Activated CD4-positive, CD25-positive, alpha-beta regulatory T cell treated with anti-CD3 and anti-CD28 coated beads, Interleukin-2, amount 50 U/mL, for 16 hours (primary cell): ENCODE data around the gene ARHGEF4.
"Not testable (repeated sequence)": the region's sequence is repeated elsewhere in the genome, so short reads cannot be mapped to it uniquely, and the experiment has no call there.

Source experiments
- DNase-seq: peaks from one replicate; pipeline ENCODE4 v3.0.0-alpha.2; 2020; ENCODE audit warnings: low read depth, low spot score

ARHGEF4 gene

DNA sequence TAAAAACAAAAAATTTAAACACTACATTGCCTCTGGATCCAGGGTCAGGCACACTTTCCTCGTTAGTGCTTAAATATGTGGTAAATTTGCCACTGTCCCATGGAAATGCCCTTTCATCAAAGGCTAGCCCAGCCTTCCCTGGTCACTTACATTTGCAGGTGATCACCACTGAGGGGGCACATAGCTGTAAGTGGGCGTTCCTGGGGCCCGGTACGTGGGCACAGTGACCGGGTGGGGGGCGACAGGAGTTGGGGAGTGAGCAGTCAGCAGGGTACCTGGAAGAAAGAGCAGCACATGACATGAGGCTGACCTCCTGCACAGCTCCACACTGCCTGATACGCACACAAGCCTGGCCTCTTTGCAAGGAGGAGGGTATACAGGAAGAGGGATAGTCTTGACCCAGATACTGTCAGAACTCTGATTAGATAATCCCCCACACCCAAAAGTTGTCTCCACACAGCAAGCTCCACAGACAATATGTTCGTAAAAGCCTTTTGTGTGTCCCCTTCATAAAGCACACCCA is 216.1 kb downstream of the ARHGEF4 start:
- no peak for DNase-seq

DNA sequence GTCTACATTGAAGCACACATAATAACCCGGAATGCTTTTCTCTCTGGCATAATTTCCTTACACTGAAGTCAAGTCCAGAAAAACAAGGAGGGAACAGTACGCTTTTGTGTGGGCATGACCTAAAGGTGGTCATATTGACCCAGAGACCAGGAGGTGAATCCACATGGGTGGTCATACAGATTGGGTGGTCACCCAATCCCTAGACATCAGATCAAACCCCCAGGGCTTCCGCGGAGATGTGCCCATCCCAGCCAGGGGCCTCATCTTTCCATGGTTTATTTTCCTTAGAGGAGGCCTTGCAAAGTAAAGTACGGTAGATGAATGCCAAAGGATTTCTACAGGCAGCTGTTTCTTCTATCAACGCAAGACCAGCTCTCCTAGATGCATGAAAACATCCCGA is 217.8 kb downstream of the ARHGEF4 start:
- DNase-seq, result no peak

DNA sequence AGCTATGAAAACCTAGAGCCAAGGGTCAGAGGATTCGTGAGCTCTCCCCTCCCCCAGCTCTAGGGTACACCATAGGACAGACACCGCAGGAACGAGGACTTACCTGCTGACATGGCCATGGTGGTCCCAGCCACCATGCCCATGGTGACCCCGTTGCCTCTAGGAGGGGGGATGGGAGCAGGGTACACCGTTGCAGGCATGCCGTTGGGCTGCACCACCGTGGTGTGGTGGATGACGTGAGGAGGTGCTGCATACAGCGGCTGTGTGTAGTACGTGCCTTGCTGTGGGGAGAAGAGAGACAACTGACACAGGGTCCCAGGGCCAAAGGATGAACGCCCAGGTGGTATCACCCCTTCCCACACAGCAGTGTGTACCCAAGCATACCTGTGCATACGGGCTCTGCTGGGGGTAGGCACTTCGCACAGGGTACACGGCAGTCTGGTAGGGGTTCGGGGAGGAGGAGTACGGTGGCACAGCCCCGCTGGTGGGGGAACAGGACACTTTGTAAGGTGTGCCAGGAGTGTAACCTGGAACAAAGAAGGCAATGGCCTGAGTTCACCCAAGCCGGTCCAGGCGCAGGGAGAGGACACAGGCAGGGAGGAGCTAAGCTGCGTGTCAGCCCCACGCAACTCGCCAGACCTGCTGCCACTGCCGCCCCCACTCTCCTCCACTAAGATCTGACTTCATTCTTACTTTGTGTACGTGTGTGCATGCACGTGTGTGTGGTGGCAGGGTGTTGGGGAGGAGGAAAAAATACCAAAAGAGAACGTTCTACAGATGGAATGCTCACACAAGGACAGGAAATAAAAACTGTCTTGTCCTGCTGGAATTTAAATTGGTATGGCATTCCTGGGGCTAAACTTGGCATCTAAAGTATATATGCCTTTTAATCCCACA is 218.7 kb downstream of the ARHGEF4 start:
- DNase-seq, result no peak

DNA sequence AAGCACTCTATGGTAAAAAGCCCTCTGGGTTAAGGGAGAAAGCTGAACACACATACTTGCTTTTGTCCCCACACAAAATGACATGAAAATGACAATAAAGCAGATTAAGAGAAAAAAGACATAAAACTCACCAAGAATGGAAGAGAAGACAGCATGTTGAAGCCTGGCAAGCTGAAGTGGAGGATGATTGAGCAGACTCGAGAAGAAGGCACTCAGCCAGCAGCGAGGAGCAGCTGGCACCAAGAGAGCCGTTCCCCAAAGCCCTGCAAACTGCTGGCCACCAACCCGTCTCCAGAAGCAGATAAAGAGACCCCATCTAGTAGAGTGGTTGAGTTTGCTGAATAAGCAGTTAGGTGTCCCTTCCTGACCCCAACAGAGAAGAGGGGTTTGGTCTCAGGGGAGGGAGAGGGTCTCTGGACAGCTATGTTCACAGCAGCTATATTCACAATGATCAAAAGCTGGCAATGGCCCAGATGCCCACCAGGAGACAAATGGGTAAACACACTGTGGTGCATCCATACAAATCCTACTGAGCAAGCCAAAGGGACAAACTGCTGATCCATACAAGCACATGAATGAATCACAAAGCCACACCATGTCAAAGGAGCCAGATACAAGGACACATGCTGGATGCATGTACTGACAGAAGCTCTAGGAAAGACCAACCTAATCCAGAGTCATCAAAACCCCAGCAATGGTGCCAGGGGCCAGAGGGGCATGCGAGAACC is 219.7 kb downstream of the ARHGEF4 start:
- no peak for DNase-seq

- DNase-seq, result no peak
Observed at GRCh38 chr2:131056932-131057287, 220.2 kb downstream of the ARHGEF4 start.

GRCh38 chr2:131058214-131058843 is 221.6 kb downstream of the ARHGEF4 start:
- no peak for DNase-seq

DNA sequence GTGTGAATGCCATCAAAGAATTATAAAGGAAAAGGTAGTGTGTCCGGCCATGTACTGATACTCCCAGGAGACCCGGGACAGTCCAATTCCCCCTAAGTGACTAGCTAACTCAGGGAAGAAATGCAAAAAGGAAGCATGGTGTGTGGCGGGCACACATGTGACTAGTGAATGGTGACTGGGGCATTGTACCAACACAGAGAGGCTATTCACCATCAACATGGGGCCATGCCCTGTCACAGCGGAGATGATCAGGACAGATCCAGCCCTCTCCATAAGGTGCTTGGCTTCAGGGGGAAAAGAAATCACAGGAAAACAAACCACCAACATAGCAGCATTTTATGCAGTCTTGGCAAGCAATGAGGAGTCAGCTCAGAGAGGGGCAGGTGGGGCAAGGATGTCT is 222.2 kb downstream of the ARHGEF4 start:
- DNase-seq, result no peak

DNA sequence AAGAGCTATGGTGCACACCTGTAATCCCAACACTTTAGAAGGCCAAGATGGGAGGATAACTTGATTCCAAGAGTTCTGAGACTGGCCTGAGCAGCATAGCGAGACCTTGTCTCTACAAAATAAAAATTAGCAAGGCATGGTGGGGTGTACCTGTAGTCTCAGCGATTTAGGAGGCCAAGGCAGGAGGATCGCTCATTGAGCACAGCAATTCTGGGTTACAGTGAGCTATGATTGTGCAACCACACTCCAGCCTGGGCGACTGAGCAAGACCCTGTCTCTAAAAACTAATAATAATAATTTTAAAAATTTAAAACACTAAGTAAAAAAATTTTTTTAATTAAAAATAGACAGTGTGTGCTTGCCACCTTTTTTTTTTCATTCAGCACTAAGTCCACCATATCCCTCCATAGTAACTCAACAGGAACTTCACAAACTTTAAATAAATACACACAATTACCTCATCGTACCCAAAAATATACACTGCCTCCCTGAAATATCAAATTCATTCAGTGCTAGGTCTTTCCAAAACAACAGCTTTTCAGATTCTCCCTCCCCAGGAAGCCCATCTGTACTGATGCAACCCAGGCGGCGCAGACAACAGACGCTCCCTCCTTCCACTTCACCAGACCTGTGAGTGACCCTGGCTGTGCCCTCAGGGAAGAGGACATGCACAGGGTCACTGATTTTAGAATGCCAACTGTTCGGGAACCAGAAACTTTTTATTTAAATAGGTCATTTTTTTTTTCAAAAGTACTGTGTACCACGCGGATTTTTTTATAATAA is 227.0 kb downstream of the ARHGEF4 start:
- DNase-seq, result no peak

DNA sequence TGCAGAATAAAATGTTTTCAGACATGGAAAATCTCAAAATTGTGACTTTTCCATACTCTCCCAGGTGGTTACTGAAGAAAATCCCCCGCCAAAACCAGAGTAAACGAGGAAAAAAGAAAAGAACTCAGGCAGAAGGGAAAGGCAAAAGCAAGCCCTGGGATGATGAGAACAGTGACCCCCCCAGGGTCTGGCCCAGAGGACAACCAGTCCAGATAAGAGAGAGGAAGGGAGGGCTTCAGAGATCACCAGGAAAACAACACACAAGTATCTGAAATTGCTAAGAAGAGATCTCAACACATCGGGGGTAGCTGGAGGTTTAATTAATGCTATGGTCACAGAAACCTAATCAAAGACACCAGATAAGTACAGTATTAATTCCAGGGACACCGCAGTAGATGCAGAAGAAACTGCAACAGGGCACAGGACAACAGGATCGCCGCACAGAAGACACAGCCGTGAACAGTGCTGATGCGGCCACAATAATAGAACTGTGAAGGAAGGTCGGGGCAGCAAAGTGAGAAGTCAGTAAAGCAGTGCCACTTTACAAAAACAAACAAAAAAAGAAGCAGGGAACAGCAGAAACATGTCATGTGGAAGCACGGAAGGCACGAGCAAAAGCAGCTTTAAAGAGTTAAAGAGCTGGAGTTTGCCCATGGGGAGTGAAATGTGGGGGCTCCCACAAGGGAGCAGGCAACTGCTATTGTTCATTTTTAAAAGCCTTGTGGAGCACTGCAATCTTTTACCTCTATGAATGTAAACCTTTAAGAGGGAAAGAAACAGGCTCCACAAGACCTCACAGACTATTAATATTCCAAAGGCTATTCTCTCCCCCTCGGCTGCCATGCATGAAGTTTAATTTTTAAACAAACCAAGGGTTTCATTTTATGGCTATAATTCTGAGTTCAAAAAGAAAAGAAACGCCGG is 228.1 kb downstream of the ARHGEF4 start:
- DNase-seq, result no peak

DNA sequence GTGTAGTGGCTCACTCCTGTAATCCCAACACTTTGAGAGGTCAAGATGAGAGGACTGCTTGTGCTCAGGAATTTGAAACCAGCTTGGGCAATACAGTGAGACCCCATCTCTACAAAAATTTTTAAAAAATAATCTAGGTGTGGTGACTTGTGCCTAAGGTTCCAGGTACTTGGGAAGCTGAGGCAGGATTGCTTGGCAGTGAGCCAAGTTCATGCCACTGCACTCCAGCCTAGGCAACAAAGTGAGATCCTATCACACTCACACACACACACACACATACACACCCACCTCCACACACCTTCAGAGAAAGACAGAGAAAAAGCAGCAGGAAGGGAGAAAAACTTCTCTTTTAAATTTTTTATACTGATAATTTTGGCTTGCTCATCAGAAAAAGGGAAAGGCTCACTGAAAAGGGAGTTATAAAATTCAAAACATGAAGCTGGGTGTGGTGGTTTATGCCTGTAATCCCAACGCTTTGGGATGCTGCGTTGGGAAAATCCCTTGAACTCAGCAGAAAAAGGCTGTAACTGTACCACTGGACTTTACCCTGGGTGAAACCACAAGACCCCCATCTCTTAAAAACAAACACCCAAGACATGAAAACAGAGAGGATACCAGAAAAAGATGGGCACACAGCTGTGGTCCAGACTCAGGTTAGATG is 230.9 kb downstream of the ARHGEF4 start:
- no peak for DNase-seq

- not testable (repeated sequence) for DNase-seq
Observed at GRCh38 chr2:131068172-131068571, 231.5 kb downstream of the ARHGEF4 start.

- not testable (repeated sequence) for DNase-seq
Observed at GRCh38 chr2:131075578-131075977, 238.9 kb downstream of the ARHGEF4 start.

- DNase-seq, result no peak
Observed at GRCh38 chr2:131076707-131077106, 240.0 kb downstream of the ARHGEF4 start.

- DNase-seq, result no peak
Observed at GRCh38 chr2:131077182-131077846, 240.6 kb downstream of the ARHGEF4 start.

DNA sequence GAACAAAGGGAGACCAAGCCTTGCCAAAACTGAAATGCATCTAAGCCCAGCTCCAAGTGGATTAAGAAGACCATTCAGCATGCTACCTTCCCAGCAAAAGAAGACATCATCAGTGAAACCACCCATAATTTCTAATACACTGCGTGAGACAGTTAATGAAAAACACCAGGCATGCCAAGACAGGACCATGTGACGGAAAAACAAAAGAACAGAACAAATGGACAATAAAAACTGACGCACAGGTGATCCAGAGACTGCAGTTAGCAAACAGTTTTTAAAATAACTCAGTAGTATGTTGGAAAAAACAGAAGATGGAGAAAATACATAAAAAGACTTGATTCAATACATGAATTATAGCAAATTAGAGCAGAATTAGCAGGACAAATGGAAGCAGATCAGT is 241.3 kb downstream of the ARHGEF4 start:
- no peak for DNase-seq

GRCh38 chr2:131079931-131080330 is 243.2 kb downstream of the ARHGEF4 start:
- DNase-seq, result not testable (repeated sequence)

DNA sequence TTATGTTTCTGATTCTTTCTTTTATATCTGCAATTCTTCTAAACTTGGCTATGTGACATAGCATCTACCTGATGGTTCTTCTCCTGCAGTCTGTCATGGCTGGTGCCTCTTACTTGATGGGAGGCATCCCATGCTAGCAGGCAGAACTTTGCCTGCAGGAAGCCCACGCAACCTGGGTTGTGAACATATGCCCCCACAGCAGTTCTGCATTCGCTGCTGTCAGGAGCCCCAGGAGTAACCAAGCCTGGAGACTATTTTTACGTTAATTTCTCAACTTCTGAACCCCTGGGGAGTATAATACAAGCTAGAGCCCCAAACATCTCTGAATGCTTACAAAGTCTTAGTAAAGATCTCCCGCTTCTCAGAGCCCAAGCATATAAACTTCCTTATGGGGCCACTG is 244.5 kb downstream of the ARHGEF4 start:
- DNase-seq, result no peak

GRCh38 chr2:131085646-131086045 is 248.9 kb downstream of the ARHGEF4 start:
- DNase-seq, result no peak

- no peak for DNase-seq
Observed at GRCh38 chr2:131092458-131093005, 255.8 kb downstream of the ARHGEF4 start.
